ENCODE data around the gene AATF.

GRCh38 chr17:36947922-36948716, 635 bp upstream of the AATF start:
- TF ChIP-seq CTCF (IDR thresholded peaks at IDR 0.05) (no peak), POLR2A (IDR thresholded peaks at IDR 0.05) (no peak)

Measured in adrenal gland (tissue), 5 donors.